Neuronal stem cell (in vitro differentiated cells): Measurements from ENCODE around the gene MIOX.

Experiments used
- DNase-seq: peaks from one replicate; pipeline ENCODE4 v3.0.0-alpha.2; 2013; ENCODE audit warnings: low spot score
- H2AFZ ChIP-seq: one replicate; pipeline ENCODE4 v1.6.1; 2013; ENCODE audit warnings: mild to moderate bottlenecking, low read length, inconsistent platforms
- H2AK5ac ChIP-seq: 2 replicates; pipeline ENCODE4 v1.6.1; 2013; ENCODE audit warnings: low read depth, mild to moderate bottlenecking, inconsistent platforms, low read length, moderate library complexity, mixed read lengths
- H2BK120ac ChIP-seq: 2 replicates; pipeline ENCODE4 v1.6.1; 2013; ENCODE audit warnings: low read depth, mild to moderate bottlenecking, inconsistent platforms, low read length, moderate library complexity, mixed read lengths
- H2BK12ac ChIP-seq: one replicate; pipeline ENCODE4 v1.6.1; 2013; ENCODE audit warnings: low read length, inconsistent platforms
- H2BK15ac ChIP-seq: 2 replicates; pipeline ENCODE4 v1.6.1; 2013; ENCODE audit warnings: mild to moderate bottlenecking, low read length, inconsistent platforms, mixed read lengths
- H2BK5ac ChIP-seq: one replicate; pipeline ENCODE4 v1.6.1; 2013; ENCODE audit warnings: inconsistent platforms, mild to moderate bottlenecking, low read length, moderate library complexity
- H3K14ac ChIP-seq: one replicate; pipeline ENCODE4 v1.6.1; 2013; ENCODE audit warnings: low read length, inconsistent platforms
- H3K18ac ChIP-seq: 2 replicates; pipeline ENCODE4 v1.6.1; 2013; ENCODE audit warnings: low read length, inconsistent platforms
- H3K23ac ChIP-seq: 2 replicates; pipeline ENCODE4 v1.6.1; 2013; ENCODE audit warnings: low read depth, mild to moderate bottlenecking, mixed read lengths, low read length, inconsistent platforms; ENCODE audit not compliant: poor library complexity
- H3K27ac ChIP-seq: replicated peaks from 3 replicates; pipeline ENCODE4 v1.5.1; 2013; ENCODE audit warnings: low read length, inconsistent platforms
- H3K27me3 ChIP-seq, 3 experiments: 2 replicates each; pipeline ENCODE4 v1.6.1; 2013; ENCODE audit warnings: low read length in 3 of 3, mild to moderate bottlenecking in 2 of 3, inconsistent platforms in 1 of 3, low read depth in 1 of 3, mixed read lengths in 1 of 3, moderate library complexity in 1 of 3; ENCODE audit not compliant: control insufficient read depth in 3 of 3, insufficient read depth in 3 of 3
- H3K36me3 ChIP-seq, 2 donors: replicated peaks in 1 of 2; 2 replicates each; pipeline ENCODE4 v1.6.1; 2013; ENCODE audit warnings: low read length in 2 of 2; ENCODE audit not compliant: control insufficient read depth in 2 of 2, insufficient read depth in 2 of 2
- H3K4ac ChIP-seq: 2 replicates; pipeline ENCODE4 v1.6.1; 2013; ENCODE audit warnings: inconsistent platforms, mild to moderate bottlenecking, low read length, moderate library complexity
- H3K4me1 ChIP-seq, 2 donors: 1 replicate in 1 of 2; 2 replicates in 1 of 2; pipeline ENCODE4 v1.6.1; 2013; ENCODE audit warnings: low read length in 2 of 2, low read depth in 1 of 2; ENCODE audit not compliant: control insufficient read depth in 2 of 2, insufficient read depth in 1 of 2
- H3K4me2 ChIP-seq: one replicate; pipeline ENCODE4 v1.6.1; 2013; ENCODE audit warnings: mild to moderate bottlenecking, low read length, inconsistent platforms; ENCODE audit not compliant: insufficient read depth, poor library complexity, severe bottlenecking
- H3K4me3 ChIP-seq, 2 donors: 2 replicates each; pipeline ENCODE4 v1.5.1; 2013; ENCODE audit warnings: low read length in 2 of 2, mild to moderate bottlenecking in 2 of 2, inconsistent platforms in 1 of 2, moderate library complexity in 1 of 2
- H3K79me1 ChIP-seq: one replicate; pipeline ENCODE4 v1.6.1; 2013; ENCODE audit warnings: low read depth, mild to moderate bottlenecking, inconsistent platforms, low read length, moderate library complexity
- H3K9ac ChIP-seq: one replicate; pipeline ENCODE4 v1.6.1; 2013; ENCODE audit warnings: mild to moderate bottlenecking, low read depth, low read length, inconsistent platforms; ENCODE audit not compliant: poor library complexity
- H3K9me3 ChIP-seq, 2 donors: replicated peaks in 1 of 2; 2 replicates each; pipeline versions ENCODE3 to v1.6.1; 2013; ENCODE audit warnings: low read length in 2 of 2, mild to moderate bottlenecking in 2 of 2, inconsistent platforms in 1 of 2, low read depth in 1 of 2, mixed read lengths in 1 of 2, moderate library complexity in 1 of 2; ENCODE audit not compliant: control insufficient read depth in 2 of 2, insufficient read depth in 1 of 2
- H4K8ac ChIP-seq: one replicate; pipeline ENCODE4 v1.6.1; 2013; ENCODE audit warnings: low read depth, mild to moderate bottlenecking, inconsistent platforms, low read length, moderate library complexity
- H4K91ac ChIP-seq: one replicate; pipeline ENCODE4 v1.6.1; 2013; ENCODE audit warnings: low read length, low read depth, mild to moderate bottlenecking, inconsistent platforms; ENCODE audit not compliant: poor library complexity
- WGBS, 2 donors: extraction: QIAGEN DNeasy Blood & Tissue Kit; methylation state at CpG; one replicate each; pipeline ENCODE4 v1.1.7; 2013; ENCODE audit warnings: missing lambda C conversion rate in 2 of 2, mixed read lengths in 1 of 2; ENCODE audit not compliant: insufficient read length in 2 of 2, insufficient replicate concordance in 1 of 2; ENCODE audit errors: extremely low coverage in 2 of 2; 5-methylcytosine and 5-hydroxymethylcytosine counted together

Gene MIOX

GRCh38 chr22:50503475-50504145, 17.0 kb downstream of the MIOX start:
- Histone ChIP-seq H2AK5ac (no peak overlapping the region), H3K4me1 (peaks cover 5 to 7% of the 10 kb centered on the region in 2 donors), H2BK5ac (peak overlapping the region; percentile 13), H3K14ac (no peak overlapping the region), H3K4me2 (no peak overlapping the region), H4K8ac (no peak overlapping the region), H2BK12ac (no peak overlapping the region), H3K36me3 (peaks cover 16 to 36% of the 10 kb centered on the region in 2 donors), H2BK15ac (no peak overlapping the region), H3K27me3 (no peaks in the 10 kb centered on the region), H3K27ac (no peak overlapping the region), H2BK120ac (no peak overlapping the region), H3K4ac (no peak overlapping the region), H3K9me3 (no peaks in the 10 kb centered on the region), H3K4me3 (no peak overlapping the region), H4K91ac (no peak overlapping the region), H3K79me1 (peaks cover 15% of the 10 kb centered on the region), H3K18ac (no peak overlapping the region), H2AFZ (no peak overlapping the region), H3K23ac (no peak overlapping the region), H3K9ac (no peak overlapping the region)
- no CpG with 5 or more reads among the region's 26 CpGs for WGBS, 2 donors
- DNase-seq, result no peak

GRCh38 chr22:50504369-50505211, 17.9 kb downstream of the MIOX start:
- no CpG with 5 or more reads among the region's 44 CpGs for WGBS, 2 donors
- Histone ChIP-seq H2AK5ac (no peak overlapping the region), H3K79me1 (peaks cover 18% of the 10 kb centered on the region), H3K36me3 (peaks cover 16 to 36% of the 10 kb centered on the region in 2 donors), H3K4me3 (no peak overlapping the region), H3K27me3 (no peaks in the 10 kb centered on the region), H3K4me2 (no peak overlapping the region), H3K23ac (no peak overlapping the region), H3K14ac (no peak overlapping the region), H3K27ac (no peak overlapping the region), H3K9me3 (no peaks in the 10 kb centered on the region), H2BK120ac (no peak overlapping the region), H2BK12ac (no peak overlapping the region), H3K18ac (no peak overlapping the region), H2BK5ac (no peak overlapping the region), H4K8ac (no peak overlapping the region), H3K4ac (no peak overlapping the region), H4K91ac (no peak overlapping the region), H3K4me1 (peaks cover 9 to 12% of the 10 kb centered on the region in 2 donors), H2BK15ac (no peak overlapping the region), H3K9ac (no peak overlapping the region), H2AFZ (no peak overlapping the region)
- no peak for DNase-seq

GRCh38 chr22:50505276-50505775, 18.7 kb downstream of the MIOX start:
- no peak overlapping the region for H2BK12ac ChIP-seq
- H3K23ac ChIP-seq, result peak overlapping the region; percentile 43
- no peak overlapping the region for H3K4me2 ChIP-seq
- H3K14ac ChIP-seq, result no peak overlapping the region
- WGBS, 2 donors, result no CpG with 5 or more reads among the region's 14 CpGs
- no peak overlapping the region for H3K9ac ChIP-seq
- H3K9me3 ChIP-seq, result no peaks in the 10 kb centered on the region
- no peak overlapping the region for H3K18ac ChIP-seq
- H3K27ac ChIP-seq, result no peak overlapping the region
- no peak overlapping the region for H2BK5ac ChIP-seq
- H2AK5ac ChIP-seq, result no peak overlapping the region
- H2AFZ ChIP-seq, result no peak overlapping the region
- H3K4me3 ChIP-seq, result peak overlapping the region in 1 of 2 donors; percentile 69
- peaks cover 9 to 12% of the 10 kb centered on the region in 2 donors for H3K4me1 ChIP-seq
- no peak overlapping the region for H4K8ac ChIP-seq
- no peak overlapping the region for H2BK15ac ChIP-seq
- H2BK120ac ChIP-seq, result no peak overlapping the region
- H3K27me3 ChIP-seq, result no peaks in the 10 kb centered on the region
- H3K4ac ChIP-seq, result no peak overlapping the region
- H3K79me1 ChIP-seq, result peaks cover 18% of the 10 kb centered on the region
- DNase-seq, result no peak
- no peak overlapping the region for H4K91ac ChIP-seq
- peaks cover 16 to 39% of the 10 kb centered on the region in 2 donors for H3K36me3 ChIP-seq
